Common myeloid progenitor, CD34-positive (primary cell): Measurements from ENCODE around the gene PMEPA1.

Experiments
- CTCF ChIA-PET: fragments of 350-600 bp; sonication (Branson Sonifier 250); formaldehyde crosslinking; loops from one replicate; lab custom pipeline; 2021; ENCODE audit warnings: antibody characterized with exemption; lab: Charles Lee
- POLR2A ChIA-PET: fragments of 350-600 bp; sonication (Branson Sonifier 250); formaldehyde crosslinking; loops from one replicate; lab custom pipeline; 2021; ENCODE audit warnings: antibody characterized with exemption; lab: Charles Lee
- DNase-seq, 3 donors: peaks; one replicate each; pipeline versions ENCODE4 v3.0.0 to v3.0.0-alpha.2; 2013
- H3K27ac ChIP-seq, 2 experiments: 1 replicate in 1 of 2; 2 replicates in 1 of 2; pipeline ENCODE4 v1.7.0; 2013; ENCODE audit warnings: inconsistent platforms in 2 of 2, low read length in 2 of 2, mild to moderate bottlenecking in 2 of 2, low read depth in 1 of 2, moderate library complexity in 1 of 2; ENCODE audit not compliant: severe bottlenecking in 2 of 2, insufficient read depth in 1 of 2, poor library complexity in 1 of 2
- H3K27me3 ChIP-seq, 5 experiments: replicated peaks in 2 of 5; 1 replicate in 3 of 5; 2 replicates in 2 of 5; pipeline versions ENCODE4 v1.6.1 to v1.7.0; 2013; ENCODE audit warnings: low read length in 4 of 5, mild to moderate bottlenecking in 2 of 5, moderate library complexity in 2 of 5, inconsistent platforms in 1 of 5; ENCODE audit not compliant: insufficient read depth in 5 of 5, control insufficient read depth in 4 of 5
- H3K36me3 ChIP-seq, 4 experiments: 1 replicate in 2 of 4; 2 replicates in 2 of 4; pipeline versions ENCODE4 v1.6.1 to v1.7.0; 2013; ENCODE audit warnings: low read length in 3 of 4, control low read depth in 1 of 4, mild to moderate bottlenecking in 1 of 4; ENCODE audit not compliant: control insufficient read depth in 4 of 4, insufficient read depth in 4 of 4
- H3K4me1 ChIP-seq, 4 experiments: 1 replicate in 3 of 4; 2 replicates in 1 of 4; pipeline versions ENCODE4 v1.6.1 to v1.7.1; 2013; ENCODE audit warnings: low read length in 3 of 4, mild to moderate bottlenecking in 3 of 4, control low read depth in 1 of 4, inconsistent platforms in 1 of 4, moderate library complexity in 1 of 4; ENCODE audit not compliant: control insufficient read depth in 4 of 4, insufficient read depth in 4 of 4; ENCODE audit errors: control extremely low read depth in 1 of 4
- H3K4me3 ChIP-seq, 7 experiments: 1 replicate in 4 of 7; 2 replicates in 3 of 7; pipeline versions ENCODE4 v1.5.1 to v1.7.0; 2013; ENCODE audit warnings: mild to moderate bottlenecking in 7 of 7, low read length in 6 of 7, moderate library complexity in 6 of 7, inconsistent platforms in 2 of 7, low read depth in 2 of 7, control low read depth in 1 of 7; ENCODE audit not compliant: insufficient read depth in 4 of 7, control insufficient read depth in 1 of 7; ENCODE audit errors: extremely low read depth in 1 of 7
- H3K9me3 ChIP-seq, 5 experiments: 1 replicate in 4 of 5; 2 replicates in 1 of 5; pipeline versions ENCODE4 v1.6.1 to v1.7.1; 2013; ENCODE audit warnings: low read length in 4 of 5, mild to moderate bottlenecking in 2 of 5, inconsistent platforms in 1 of 5, low read depth in 1 of 5, moderate library complexity in 1 of 5; ENCODE audit not compliant: control insufficient read depth in 4 of 5, insufficient read depth in 2 of 5; ENCODE audit errors: control extremely low read depth in 1 of 5
- WGBS: methylation state at CpG from one replicate; pipeline ENCODE4 v1.1.5; 2013; ENCODE audit not compliant: insufficient coverage; 5-methylcytosine and 5-hydroxymethylcytosine counted together

The PMEPA1 gene

DNA sequence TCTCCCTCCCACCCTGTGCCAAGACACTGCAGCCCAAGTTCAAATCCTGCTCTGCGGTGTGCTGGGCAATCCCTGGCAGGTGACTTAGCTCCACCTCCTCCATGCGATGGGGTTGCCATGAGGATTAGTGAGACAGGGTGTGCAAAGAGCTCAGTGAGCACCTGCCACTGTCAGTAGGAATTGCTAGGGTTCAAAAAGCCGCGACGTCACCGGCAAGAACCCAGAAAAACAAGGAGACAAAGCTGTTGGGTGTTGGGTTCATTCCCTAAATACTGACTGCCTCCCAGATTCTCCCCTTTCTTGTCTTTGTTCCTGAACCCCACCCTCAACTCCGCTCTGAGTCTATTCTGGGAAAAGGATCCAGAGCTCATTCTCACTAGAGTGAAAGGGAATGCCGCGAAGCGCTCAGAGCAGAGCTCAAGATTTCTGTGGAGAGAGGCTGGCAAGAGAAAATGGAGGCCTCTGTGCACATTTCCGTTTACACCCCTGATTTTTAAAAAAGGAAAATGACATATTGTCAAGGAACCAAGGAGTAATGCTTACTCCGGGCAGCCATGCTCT lies 13.3 kb downstream of the PMEPA1 start:
- CTCF ChIA-PET, result interaction anchor here (0.9 to 1.0 kb wide), 3 partner anchors 9 to 42 kb away, joined by 3 read pairs; no protein-coding TSS in a partner anchor
- Histone ChIP-seq H3K9me3 (no peaks in the 10 kb centered on the region), H3K4me3 (no peak overlapping the region), H3K36me3 (no peaks in the 10 kb centered on the region), H3K27me3 (no peaks in the 10 kb centered on the region), H3K4me1 (peaks cover 0 to 28% (median 9%) of the 10 kb centered on the region in 4 experiments), H3K27ac (no peak overlapping the region)
- POLR2A ChIA-PET, result interaction anchor here (0.6 to 1.5 kb wide), 4 partner anchors 10 to 14 kb away, joined by 3 to 5 read pairs (median 4); partner anchors contain the start of gene PMEPA1
- 99% methylated on average over 9 of the region's 12 CpGs for WGBS
- DNase-seq, result no peak

DNA sequence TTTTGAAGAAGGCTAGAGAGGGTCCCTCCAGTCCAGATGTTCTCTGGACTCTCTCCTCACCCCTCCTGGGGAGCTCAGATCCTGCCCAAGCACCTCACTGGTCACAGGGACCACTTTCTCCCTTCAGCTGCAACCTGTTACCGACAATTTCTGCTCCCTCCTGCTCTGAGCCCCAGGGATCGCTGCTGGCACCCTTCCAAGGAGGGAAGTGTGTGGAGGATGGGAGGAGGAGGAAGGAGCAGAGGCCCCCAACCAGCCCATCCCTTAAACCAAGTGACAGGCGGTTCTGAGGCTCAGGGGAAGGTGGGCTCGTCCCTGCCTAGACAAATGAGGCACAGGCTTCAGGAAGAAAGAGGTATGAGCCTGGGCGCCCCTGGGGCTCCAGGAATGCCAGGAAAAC lies 13.9 kb downstream of the PMEPA1 start:
- DNase-seq, result no peak
- 61% methylated on average over 2 of the region's 5 CpGs for WGBS
- Histone ChIP-seq H3K36me3 (no peaks in the 10 kb centered on the region), H3K4me3 (no peak overlapping the region), H3K9me3 (no peaks in the 10 kb centered on the region), H3K4me1 (peaks cover 0 to 31% (median 12%) of the 10 kb centered on the region in 4 experiments), H3K27me3 (no peaks in the 10 kb centered on the region), H3K27ac (no peak overlapping the region)
- ChIA-PET POLR2A (interaction anchor here (0.6 to 1.4 kb wide), 3 partner anchors 11 to 14 kb away, joined by 3 to 4 read pairs (median 3); partner anchors contain the start of gene PMEPA1), CTCF (interaction anchor here (1.0 to 2.1 kb wide), 3 partner anchors 9 to 42 kb away, joined by 3 to 10 read pairs (median 3); no protein-coding TSS in a partner anchor)

DNA sequence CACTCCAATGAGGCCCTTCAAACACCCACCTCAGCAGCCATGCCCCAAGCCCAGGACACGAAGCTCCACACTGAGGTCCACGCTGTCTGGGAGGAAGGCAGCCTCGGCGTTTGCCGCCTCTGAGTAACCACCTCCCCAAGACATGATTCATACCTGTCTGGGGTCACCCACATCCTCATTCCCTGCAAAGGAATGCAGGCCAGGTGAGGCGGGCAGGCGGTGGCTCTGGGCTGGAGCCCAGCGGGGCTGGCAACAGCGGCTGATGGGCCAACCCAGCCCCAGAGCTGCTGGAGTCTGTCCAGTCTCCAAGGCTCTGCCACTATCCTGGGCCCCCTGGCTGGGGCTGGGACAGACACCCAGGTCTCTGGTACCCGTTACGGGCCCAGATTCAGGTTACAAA lies 14.8 kb downstream of the PMEPA1 start:
- ChIA-PET POLR2A (interaction anchor here (1.4 kb wide), 1 partner anchor 15 kb away, joined by 4 read pairs; the partner anchor contains the start of gene PMEPA1), CTCF (interaction anchor here (1.0 to 2.1 kb wide), 3 partner anchors 12 to 27 kb away, joined by 3 to 10 read pairs (median 6); no protein-coding TSS in a partner anchor)
- Histone ChIP-seq H3K9me3 (no peaks in the 10 kb centered on the region), H3K36me3 (no peaks in the 10 kb centered on the region), H3K27ac (no peak overlapping the region), H3K4me3 (no peak overlapping the region), H3K27me3 (no peaks in the 10 kb centered on the region), H3K4me1 (peaks cover 0 to 31% (median 12%) of the 10 kb centered on the region in 4 experiments)
- 95% methylated on average over 10 of the region's 11 CpGs for WGBS
- no peak for DNase-seq

DNA sequence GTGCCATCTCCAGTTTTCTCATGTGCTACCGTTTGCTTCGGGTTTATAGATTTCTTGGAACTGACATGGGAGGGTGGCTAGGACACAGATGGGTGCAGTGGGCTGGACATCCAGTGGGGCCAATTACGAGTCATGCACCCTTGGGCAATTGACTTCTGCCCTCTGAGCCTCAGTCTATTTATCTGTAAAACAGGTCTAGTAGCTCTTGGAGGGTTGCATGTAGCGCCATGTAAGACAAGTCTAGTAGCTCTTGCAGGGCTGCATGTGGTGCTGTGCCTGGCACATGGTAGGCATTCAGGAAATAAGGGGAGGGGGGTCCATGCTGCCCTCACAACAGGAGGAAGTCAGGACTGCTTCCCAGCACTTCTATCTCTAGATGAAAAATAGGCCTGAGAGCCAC lies 15.3 kb downstream of the PMEPA1 start:
- WGBS, result 97% methylated on average over 4 of the region's 4 CpGs
- no peak overlapping the region for H3K27ac ChIP-seq
- no peaks in the 10 kb centered on the region for H3K27me3 ChIP-seq

DNA sequence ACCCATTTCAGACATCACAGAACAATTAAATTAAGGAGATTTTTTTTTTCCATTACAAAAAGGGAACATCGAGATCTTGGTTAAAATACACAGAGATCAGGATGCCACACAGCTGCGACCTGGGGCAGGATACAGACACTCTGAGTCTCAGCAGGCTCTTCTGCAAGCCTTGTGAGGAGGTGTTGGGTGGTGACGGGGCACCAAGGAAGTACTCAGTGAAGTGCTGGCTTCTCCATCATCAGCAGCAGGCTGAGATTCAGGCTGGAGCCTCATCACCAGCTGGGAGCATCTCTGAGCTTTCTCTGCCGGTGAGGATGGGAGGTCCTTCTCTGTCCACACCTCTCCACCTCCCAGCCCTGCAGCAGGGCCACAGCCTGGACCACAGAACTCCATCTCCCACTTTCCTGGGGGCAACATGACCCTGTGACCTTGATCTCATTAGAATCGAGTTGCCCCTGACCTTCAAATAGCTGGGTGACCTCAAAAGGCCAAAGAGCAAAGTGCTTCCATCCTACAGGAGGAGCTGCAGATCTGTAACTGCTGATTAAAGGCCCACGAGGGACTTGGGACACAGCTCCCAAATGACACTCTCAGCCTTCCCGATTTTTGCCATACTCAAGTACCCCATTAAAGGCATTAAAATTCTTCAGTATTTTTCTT lies 16.0 kb downstream of the PMEPA1 start:
- no peak overlapping the region for H3K4me3 ChIP-seq
- WGBS, result 90% methylated on average over 5 of the region's 7 CpGs
- peaks cover 0 to 31% (median 12%) of the 10 kb centered on the region in 4 experiments for H3K4me1 ChIP-seq
- H3K27me3 ChIP-seq, result no peaks in the 10 kb centered on the region
- ChIA-PET CTCF (interaction anchor here (1.0 to 2.1 kb wide), 3 partner anchors 11 to 25 kb away, joined by 3 to 10 read pairs (median 6); no protein-coding TSS in a partner anchor), POLR2A (no interaction called here)
- no peaks in the 10 kb centered on the region for H3K36me3 ChIP-seq
- no peak overlapping the region for H3K27ac ChIP-seq
- H3K9me3 ChIP-seq, result no peaks in the 10 kb centered on the region
- no peak for DNase-seq

More for the DNA sequence above, 15.3 kb downstream of the PMEPA1 start:
- POLR2A ChIA-PET, result no interaction called here
- H3K9me3 ChIP-seq, result no peaks in the 10 kb centered on the region
- H3K4me3 ChIP-seq, result no peak overlapping the region
- DNase-seq, result no peak
- CTCF ChIA-PET, result interaction anchor here (1.0 to 2.1 kb wide), 3 partner anchors 12 to 26 kb away, joined by 3 to 10 read pairs (median 6); no protein-coding TSS in a partner anchor
- no peaks in the 10 kb centered on the region for H3K36me3 ChIP-seq
- H3K4me1 ChIP-seq, result peaks cover 0 to 31% (median 12%) of the 10 kb centered on the region in 4 experiments

DNA sequence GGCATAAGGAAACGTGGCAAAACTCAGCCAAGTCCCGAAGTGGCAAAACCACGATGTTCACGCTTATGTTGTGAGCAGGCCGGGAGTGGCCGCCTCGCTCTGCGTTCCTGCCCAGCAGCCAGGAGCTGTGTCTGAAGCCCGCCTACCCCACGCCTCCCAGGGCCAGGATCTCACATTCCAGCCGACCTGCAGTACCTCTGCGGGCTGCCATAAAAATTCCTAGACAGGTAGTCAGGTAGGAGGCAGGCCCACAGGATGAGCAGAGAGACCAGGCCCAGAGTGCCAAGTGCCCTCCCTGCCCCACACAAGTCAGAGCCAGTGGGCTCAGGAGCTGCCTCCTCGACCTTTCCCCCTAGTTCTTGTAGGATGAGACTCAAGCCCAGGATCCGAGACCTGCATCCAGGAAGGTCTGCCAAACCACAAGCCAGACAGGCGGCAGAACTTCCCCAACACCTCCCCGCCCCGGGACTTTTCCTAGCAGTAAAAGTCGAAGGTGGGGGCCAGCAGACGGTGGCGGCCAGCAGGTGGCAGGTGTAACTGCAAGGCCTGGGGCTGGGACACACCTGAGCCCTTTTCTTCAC lies 16.7 kb downstream of the PMEPA1 start:
- Histone ChIP-seq H3K27ac (no peak overlapping the region), H3K27me3 (no peaks in the 10 kb centered on the region), H3K36me3 (no peaks in the 10 kb centered on the region), H3K4me1 (peaks cover 0 to 31% (median 12%) of the 10 kb centered on the region in 4 experiments), H3K9me3 (no peaks in the 10 kb centered on the region), H3K4me3 (no peak overlapping the region)
- POLR2A ChIA-PET, result no interaction called here
- CTCF ChIA-PET, result interaction anchor here (2.1 to 2.3 kb wide), 2 partner anchors 10 to 15 kb away, joined by 6 to 7 read pairs; no protein-coding TSS in a partner anchor
- WGBS, result 86% methylated on average over 17 of the region's 20 CpGs
- no peak for DNase-seq
